SU-DHL-6 (cell line): ENCODE data around the gene LHPP.

Source experiments
- H2AFZ ChIP-seq: fragments of 200-600 bp; sonication (generic); 2 replicates; pipeline ENCODE4 v1.6.1; 2014; ENCODE audit warnings: low read depth, mild to moderate bottlenecking, moderate library complexity, mixed read lengths, antibody characterized with exemption, low read length; ENCODE audit not compliant: severe bottlenecking
- H3F3A ChIP-seq: fragments of 200-600 bp; shearing (Covaris generic); 2 replicates; pipeline ENCODE4 v1.6.0; 2016; ENCODE audit warnings: antibody characterized with exemption, mild to moderate bottlenecking; ENCODE audit not compliant: insufficient read depth
- H3K27ac ChIP-seq: fragments of 200-600 bp; sonication (generic); 2 replicates; pipeline ENCODE4 v1.5.1; 2016; ENCODE audit warnings: low read depth, mild to moderate bottlenecking, low read length, moderate library complexity, mixed read lengths
- H3K27me3 ChIP-seq: fragments of 200-600 bp; sonication (generic), shearing (Covaris generic); 2 replicates; pipeline ENCODE4 v1.6.0; 2014; ENCODE audit warnings: mild to moderate bottlenecking, low read length
- H3K36me3 ChIP-seq: fragments of 200-600 bp; sonication (generic); 2 replicates; pipeline ENCODE4 v1.6.1; 2014; ENCODE audit warnings: mild to moderate bottlenecking, low read length, mixed read lengths
- H3K4me2 ChIP-seq: fragments of 300-600, 200-600 bp; shearing (Covaris generic), sonication (generic); 2 replicates; pipeline ENCODE4 v1.6.0; 2014; ENCODE audit warnings: low read length, low read depth, mild to moderate bottlenecking; ENCODE audit not compliant: poor library complexity, severe bottlenecking
- H3K4me3 ChIP-seq: fragments of 200-600 bp; sonication (generic); 2 replicates; pipeline ENCODE4 v1.5.1; 2014; ENCODE audit warnings: antibody characterized with exemption, low read length, mild to moderate bottlenecking, mixed read lengths; ENCODE audit not compliant: insufficient read depth, poor library complexity, severe bottlenecking
- H3K79me2 ChIP-seq: fragments of 200-600 bp; sonication (generic); 2 replicates; pipeline ENCODE4 v1.6.1; 2014; ENCODE audit warnings: mild to moderate bottlenecking, low read length, moderate library complexity; ENCODE audit not compliant: insufficient read depth
- H3K9ac ChIP-seq: fragments of 200-600 bp; sonication (generic); 2 replicates; pipeline ENCODE4 v1.7.0; 2014; ENCODE audit warnings: mild to moderate bottlenecking, low read length
- H3K9me2 ChIP-seq: fragments of 200-600 bp; sonication (generic); replicated peaks from 2 replicates; pipeline ENCODE4 v1.6.1; 2014; ENCODE audit warnings: low read length; ENCODE audit not compliant: insufficient read depth
- H3K9me3 ChIP-seq: fragments of 200-600 bp; sonication (generic); 2 replicates; pipeline ENCODE4 v1.6.1; 2014; ENCODE audit warnings: low read length, mixed read lengths; ENCODE audit not compliant: insufficient read depth
- H4K20me1 ChIP-seq: fragments of 200-600 bp; sonication (generic); 2 replicates; pipeline ENCODE4 v1.6.1; 2014; ENCODE audit warnings: low read depth, mild to moderate bottlenecking, antibody characterized with exemption, low read length, moderate library complexity, mixed read lengths
- CTCF ChIP-seq: fragments of 200-600 bp; sonication (generic); IDR thresholded peaks from one replicate; pipeline ENCODE4 v1.5.1; 2017; ENCODE audit warnings: antibody characterized with exemption, mild to moderate bottlenecking, low read length, moderate library complexity; ENCODE audit not compliant: insufficient read depth, poor library complexity, severe bottlenecking
- EZH2phosphoT487 ChIP-seq: fragments of 200-600 bp; sonication (generic), shearing (Covaris generic); conservative IDR thresholded peaks from 2 replicates; pipeline ENCODE4 v1.6.1; 2018; ENCODE audit warnings: mild to moderate bottlenecking, antibody characterized with exemption, low read length, moderate library complexity, mixed read lengths

LHPP gene

GRCh38 chr10:124576526-124577420, 115.2 kb downstream of the LHPP start:
- H3K9ac ChIP-seq: no peak overlapping the region
- no peaks in the 10 kb centered on the region for H3K79me2 ChIP-seq
- no peak overlapping the region for H2AFZ ChIP-seq
- H4K20me1 ChIP-seq: no peaks in the 10 kb centered on the region
- no peak overlapping the region for H3K4me3 ChIP-seq
- H3K27me3 ChIP-seq: no peaks in the 10 kb centered on the region
- no peaks in the 10 kb centered on the region for H3F3A ChIP-seq
- TF ChIP-seq EZH2phosphoT487 (no peak), CTCF (no peak)
- H3K4me2 ChIP-seq: no peak overlapping the region
- H3K27ac ChIP-seq: no peak overlapping the region
- no peaks in the 10 kb centered on the region for H3K9me2 ChIP-seq
- no peaks in the 10 kb centered on the region for H3K9me3 ChIP-seq
- peaks cover 5% of the 10 kb centered on the region; the same call in 1 of the 2 replicates for H3K36me3 ChIP-seq

GRCh38 chr10:124577651-124578050, 116.0 kb downstream of the LHPP start:
- Histone ChIP-seq H3K27me3 (no peaks in the 10 kb centered on the region), H3K4me3 (no peak overlapping the region), H2AFZ (no peak overlapping the region), H3K4me2 (no peak overlapping the region), H3K27ac (no peak overlapping the region), H3K36me3 (peaks cover 5% of the 10 kb centered on the region; the same call in 1 of the 2 replicates), H4K20me1 (no peaks in the 10 kb centered on the region), H3K79me2 (no peaks in the 10 kb centered on the region), H3K9me3 (no peaks in the 10 kb centered on the region), H3K9ac (no peak overlapping the region), H3K9me2 (no peaks in the 10 kb centered on the region), H3F3A (no peaks in the 10 kb centered on the region)
- TF ChIP-seq EZH2phosphoT487: no peak
- TF ChIP-seq CTCF: no peak

- TF ChIP-seq CTCF: no peak
- no peak for TF ChIP-seq EZH2phosphoT487
- H3K4me3 ChIP-seq: no peak overlapping the region
- H3K27me3 ChIP-seq: no peaks in the 10 kb centered on the region
- peaks cover 5% of the 10 kb centered on the region; the same call in 1 of the 2 replicates for H3K36me3 ChIP-seq
- no peaks in the 10 kb centered on the region for H3K9me2 ChIP-seq
- H3F3A ChIP-seq: no peaks in the 10 kb centered on the region
- H3K27ac ChIP-seq: no peak overlapping the region
- no peaks in the 10 kb centered on the region for H3K9me3 ChIP-seq
- no peaks in the 10 kb centered on the region for H3K79me2 ChIP-seq
- H4K20me1 ChIP-seq: no peaks in the 10 kb centered on the region
- H2AFZ ChIP-seq: no peak overlapping the region
- H3K9ac ChIP-seq: no peak overlapping the region
- no peak overlapping the region for H3K4me2 ChIP-seq
Observed at GRCh38 chr10:124578231-124579010, 116.8 kb downstream of the LHPP start.
